CD4-positive, alpha-beta T cell treated with Interleukin-6 for 4 hours (primary cell): ENCODE measurements around the gene SLC18B1.
"Not testable (repeated sequence)": the region's sequence is repeated elsewhere in the genome, so short reads cannot be mapped to it uniquely, and the experiment has no call there.

Experiments used
- DNase-seq: peaks from one replicate; pipeline ENCODE4 v3.0.0-alpha.2; 2020; ENCODE audit warnings: mixed read lengths

SLC18B1 gene

DNA sequence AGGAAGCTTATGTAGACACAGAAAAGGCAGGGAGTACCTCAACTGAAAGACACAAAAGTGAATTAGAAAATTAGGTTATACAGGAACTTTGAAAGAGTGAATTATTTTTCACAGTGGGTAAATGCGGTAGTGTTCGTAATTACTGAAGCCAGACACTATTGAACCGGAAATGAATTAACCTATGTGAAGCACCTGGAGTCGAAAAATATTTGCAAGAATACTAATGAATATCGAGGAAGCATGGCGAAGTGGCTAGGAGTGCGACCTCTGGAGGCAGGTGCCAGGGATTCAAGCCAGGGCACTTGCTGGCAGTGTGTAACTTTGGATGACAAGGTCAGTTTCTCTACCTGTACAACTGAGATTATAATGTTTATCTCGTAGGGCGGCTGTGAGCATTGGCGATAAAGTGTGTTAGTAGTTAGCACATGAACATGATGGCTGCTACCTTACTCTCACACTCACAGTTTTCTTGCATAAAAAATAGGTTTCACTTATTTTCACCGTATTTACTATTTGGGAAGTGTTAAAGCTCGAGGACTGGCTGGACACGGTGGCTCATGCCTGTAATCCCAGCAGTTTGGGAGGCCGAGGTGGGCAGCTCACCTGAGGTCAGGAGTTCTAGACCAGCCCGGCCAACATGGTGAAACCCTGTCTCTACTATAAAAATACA is 567 bp upstream of the SLC18B1 start:
- peak; percentile 81 for DNase-seq

DNA sequence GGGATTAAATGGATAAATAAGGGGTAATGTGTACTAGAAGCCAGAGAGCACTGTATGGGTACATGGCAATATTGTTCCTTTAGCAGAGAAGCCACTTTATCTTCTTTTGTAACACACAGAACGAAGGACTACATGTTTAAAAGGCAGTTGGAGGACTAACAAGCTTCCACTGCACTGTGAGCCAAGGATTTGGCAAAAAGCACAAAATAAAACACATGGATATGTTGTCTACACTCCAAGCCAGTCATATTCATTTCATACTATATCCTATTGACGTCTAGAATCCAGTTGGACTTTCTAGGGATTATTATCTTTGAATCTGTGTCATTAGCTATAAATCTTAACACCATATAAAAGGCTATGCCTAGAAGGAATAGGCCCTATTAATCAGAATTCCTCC is 3.0 kb downstream of the SLC18B1 start:
- no peak for DNase-seq

DNA sequence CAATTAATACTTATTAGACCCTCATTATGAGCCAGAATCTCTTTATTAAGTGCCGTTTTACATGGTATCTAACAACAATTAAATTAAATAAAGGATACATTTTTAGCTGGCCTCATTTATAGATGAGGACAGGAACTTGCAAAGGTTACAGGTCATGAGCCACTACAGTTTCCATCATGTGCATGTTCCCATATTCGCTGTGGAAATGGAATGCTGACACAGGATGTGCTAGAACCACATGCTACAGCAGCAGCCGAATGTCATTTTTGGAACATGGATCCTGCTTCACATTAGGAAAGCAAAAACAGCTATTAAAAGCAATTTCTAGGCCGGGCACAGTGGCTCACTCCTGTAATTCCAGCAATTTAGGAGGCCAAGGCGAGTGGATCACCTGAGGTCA is 5.9 kb downstream of the SLC18B1 start:
- DNase-seq, result no peak

- no peak for DNase-seq
These were observed 8.0 kb downstream of the SLC18B1 start for GRCh38 chr6:132790450-132790849.

GRCh38 chr6:132789396-132789776 is 9.1 kb downstream of the SLC18B1 start:
- DNase-seq, result no peak

GRCh38 chr6:132788658-132789395 is 9.6 kb downstream of the SLC18B1 start:
- DNase-seq, result no peak

DNA sequence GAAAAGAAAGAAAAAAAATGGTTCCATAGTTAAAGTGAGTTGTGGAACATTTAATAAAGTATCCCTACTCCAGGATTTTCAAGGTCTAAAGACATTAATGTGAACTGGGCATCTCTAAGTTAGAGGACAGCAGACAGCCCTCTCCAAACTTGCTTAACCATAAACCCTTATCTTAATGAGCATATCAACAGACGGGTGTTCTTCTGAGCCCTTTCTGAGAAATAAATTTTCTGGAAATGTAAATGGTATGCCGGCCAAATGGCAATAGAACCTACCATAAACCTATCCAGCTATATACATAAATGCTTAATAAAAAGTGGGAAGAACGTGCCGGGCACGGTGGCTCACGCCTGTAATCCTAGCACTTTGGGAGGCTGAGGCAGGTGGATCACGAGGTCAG is 12.5 kb downstream of the SLC18B1 start:
- no peak for DNase-seq

GRCh38 chr6:132780770-132781371 is 17.6 kb downstream of the SLC18B1 start:
- DNase-seq, result no peak

DNA sequence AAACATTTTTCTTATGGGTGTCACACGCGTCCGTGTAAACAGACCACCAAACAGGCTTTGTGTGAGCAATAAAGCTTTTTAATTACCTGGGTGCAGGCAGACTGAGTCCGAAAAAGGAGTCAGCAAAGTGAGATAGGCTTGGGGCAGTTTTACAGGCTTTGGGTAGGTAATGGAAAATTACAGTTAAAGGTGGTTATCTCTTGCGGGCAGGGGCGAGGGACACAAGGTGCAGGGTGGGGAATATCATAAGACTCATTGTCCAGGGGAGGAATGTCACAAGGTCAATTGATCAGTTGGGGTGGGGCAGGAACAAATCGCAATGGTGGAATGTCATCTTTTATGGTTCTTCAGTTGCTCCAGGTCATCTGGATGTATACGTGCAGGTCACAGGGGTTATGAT is 20.6 kb downstream of the SLC18B1 start:
- DNase-seq, result not testable (repeated sequence)

DNA sequence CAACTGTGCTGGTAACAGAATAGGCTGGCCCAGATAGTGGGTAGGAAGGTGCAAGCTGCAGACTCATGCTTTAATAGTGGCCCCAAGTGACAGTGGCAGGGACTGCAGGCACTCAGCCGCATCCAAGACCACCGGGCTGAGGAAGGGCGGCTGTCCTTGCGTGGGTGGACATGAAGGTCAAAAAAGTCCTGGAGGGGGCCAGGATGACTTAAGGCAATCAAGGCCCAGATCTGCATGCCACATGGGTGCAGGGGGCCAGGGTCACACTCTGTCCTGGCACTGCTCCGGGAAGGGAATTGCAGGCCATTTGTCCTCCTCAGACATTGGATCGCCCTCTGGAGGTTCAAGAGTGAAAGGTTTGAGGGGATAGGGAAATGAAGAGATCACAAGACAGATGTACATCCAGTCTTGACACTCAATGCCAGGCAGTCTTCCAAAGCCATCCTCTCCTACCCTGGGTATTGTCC is 30.4 kb downstream of the SLC18B1 start:
- peak; percentile 9 for DNase-seq

DNA sequence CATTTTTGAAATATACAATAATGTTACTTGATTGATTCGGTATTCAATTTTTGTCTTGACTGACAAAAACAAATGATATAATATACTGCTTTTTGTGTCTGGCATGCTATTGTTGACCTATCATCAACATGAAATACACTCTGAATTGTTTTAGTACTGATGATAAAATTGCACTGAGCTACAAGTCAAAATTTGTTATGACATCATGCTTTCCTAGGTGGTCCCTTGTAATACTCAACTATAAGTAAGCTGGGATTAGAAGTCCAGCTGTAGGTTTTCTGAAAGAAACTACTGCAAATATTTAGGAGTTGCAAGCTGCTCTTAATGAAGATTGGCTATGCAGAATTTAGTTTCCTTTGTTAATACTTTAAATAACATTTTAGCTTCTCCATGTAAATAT is 32.9 kb downstream of the SLC18B1 start:
- no peak for DNase-seq

GRCh38 chr6:132764370-132764769 is 34.1 kb downstream of the SLC18B1 start:
- no peak for DNase-seq

- peak; percentile 65 for DNase-seq
These were observed 35.2 kb downstream of the SLC18B1 start for GRCh38 chr6:132763269-132763668.

GRCh38 chr6:132760256-132760655 is 38.2 kb downstream of the SLC18B1 start:
- DNase-seq, result no peak

DNA sequence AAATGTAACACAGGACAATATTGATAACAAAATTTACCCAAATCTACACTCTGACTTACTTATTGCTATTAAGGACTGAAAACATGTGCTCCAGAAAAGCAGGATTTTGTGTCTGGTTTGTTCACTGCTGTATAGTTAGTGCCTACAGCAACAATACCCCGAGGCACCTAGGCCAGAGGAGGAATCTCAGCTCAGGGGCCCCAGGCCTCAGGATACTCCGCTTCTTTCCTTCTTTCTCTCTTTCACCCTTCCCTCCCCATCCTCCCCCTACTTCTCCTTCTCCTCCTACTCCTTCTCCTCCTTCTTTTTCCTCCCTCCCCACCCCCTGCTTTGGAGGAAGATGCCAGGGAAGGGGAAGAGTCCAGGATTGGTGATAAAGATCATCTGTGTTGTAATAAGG is 39.7 kb downstream of the SLC18B1 start:
- DNase-seq, result no peak

DNA sequence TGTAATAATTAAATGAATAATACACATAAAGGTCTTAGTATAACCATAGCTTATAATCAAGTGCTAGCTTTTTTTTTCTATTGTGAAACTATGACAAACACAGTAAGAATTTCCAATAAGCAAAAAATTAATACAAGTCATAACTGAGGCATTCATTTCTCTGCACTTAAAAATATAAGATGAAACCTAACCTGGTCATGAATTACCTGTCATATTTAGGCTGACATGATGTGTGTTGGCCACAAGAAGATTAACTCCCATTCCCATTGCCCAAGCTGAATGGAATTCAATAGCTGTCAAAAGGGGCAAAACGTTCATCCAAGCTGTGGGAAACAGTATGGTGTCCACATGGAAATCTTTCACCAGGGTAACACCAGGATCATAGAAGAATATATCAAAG is 46.2 kb downstream of the SLC18B1 start:
- DNase-seq, result no peak

DNA sequence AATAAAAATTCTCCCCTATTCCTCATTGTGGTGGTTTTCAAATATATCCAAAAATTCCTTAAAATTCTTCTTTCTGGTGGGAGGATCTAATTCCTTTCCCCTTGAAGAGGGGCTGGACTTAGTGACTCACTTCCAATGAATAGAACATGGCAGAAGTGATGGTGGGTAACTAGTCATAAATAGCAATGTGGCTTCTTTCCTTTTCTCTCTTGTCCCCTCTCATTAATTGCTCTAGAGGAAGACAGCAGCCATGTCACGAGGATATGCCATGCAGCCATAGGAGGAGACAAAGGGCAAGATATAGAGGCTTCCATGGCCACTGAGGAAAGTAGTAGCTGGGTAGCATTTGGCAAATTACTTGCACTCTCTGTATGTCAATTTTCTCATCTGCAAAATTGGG is 46.6 kb downstream of the SLC18B1 start:
- no peak for DNase-seq

DNA sequence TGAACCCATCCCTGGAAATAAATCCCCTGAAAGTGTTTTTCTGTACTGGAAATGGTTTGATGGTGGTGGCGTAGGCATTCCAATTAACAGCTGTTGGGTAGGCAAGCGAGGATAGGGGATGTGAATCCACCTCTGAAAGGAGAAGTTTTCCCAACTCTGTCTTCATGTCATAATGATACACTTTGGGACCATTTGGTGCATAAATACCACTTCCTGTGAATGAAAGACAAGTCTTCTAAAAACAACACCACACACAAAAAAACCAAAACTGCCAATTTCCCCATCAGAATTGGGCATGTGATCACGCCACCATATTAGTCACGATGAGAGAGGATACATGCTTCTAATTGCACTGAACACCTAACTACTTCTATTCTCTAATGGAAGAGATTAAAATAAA is 47.1 kb downstream of the SLC18B1 start:
- DNase-seq, result no peak

- DNase-seq, result no peak
These were observed 47.8 kb downstream of the SLC18B1 start for GRCh38 chr6:132750455-132751248.

- DNase-seq, result no peak
These were observed 49.3 kb downstream of the SLC18B1 start for GRCh38 chr6:132749111-132749510.

- DNase-seq, result no peak
These were observed 50.0 kb downstream of the SLC18B1 start for GRCh38 chr6:132748446-132748845.

- no peak for DNase-seq
These were observed 52.4 kb downstream of the SLC18B1 start for GRCh38 chr6:132746048-132746447.

DNA sequence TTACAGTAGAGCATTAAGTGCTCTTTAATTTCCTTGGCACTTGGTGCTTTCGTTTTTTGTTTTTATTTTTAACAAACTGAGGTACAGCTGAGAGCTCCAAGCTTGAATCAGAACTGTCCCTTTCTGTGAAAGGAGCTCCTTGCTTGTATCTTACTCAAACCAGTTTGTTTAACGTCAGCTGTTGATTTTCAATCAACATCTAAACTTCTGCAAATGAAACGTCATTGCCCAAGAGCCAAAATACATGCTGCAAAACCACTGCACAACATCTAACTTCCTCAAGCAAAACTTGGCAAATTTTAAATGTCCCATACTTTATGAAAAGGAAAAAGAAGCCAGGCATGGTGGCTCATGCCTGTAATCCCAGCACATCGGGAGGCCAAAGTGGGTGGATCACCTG is 55.9 kb downstream of the SLC18B1 start:
- DNase-seq, result no peak
